Activated CD4-positive, alpha-beta T cell treated with anti-CD3 and anti-CD28 coated beads, Interleukin-2, Interleukin-6, amounts not matched to agents 100 ng/mL and 50 ng/mL, durations not matched to agents 16 hours and 8 hours (primary cell): ENCODE data around the gene ANKIB1.
A peak's percentile ranks its signal among the peaks of the same experiment; 100 is the strongest.

ENCODE experiments used
- DNase-seq: peaks from one replicate; pipeline ENCODE4 v3.0.0-alpha.2; 2020

ANKIB1 gene

DNA sequence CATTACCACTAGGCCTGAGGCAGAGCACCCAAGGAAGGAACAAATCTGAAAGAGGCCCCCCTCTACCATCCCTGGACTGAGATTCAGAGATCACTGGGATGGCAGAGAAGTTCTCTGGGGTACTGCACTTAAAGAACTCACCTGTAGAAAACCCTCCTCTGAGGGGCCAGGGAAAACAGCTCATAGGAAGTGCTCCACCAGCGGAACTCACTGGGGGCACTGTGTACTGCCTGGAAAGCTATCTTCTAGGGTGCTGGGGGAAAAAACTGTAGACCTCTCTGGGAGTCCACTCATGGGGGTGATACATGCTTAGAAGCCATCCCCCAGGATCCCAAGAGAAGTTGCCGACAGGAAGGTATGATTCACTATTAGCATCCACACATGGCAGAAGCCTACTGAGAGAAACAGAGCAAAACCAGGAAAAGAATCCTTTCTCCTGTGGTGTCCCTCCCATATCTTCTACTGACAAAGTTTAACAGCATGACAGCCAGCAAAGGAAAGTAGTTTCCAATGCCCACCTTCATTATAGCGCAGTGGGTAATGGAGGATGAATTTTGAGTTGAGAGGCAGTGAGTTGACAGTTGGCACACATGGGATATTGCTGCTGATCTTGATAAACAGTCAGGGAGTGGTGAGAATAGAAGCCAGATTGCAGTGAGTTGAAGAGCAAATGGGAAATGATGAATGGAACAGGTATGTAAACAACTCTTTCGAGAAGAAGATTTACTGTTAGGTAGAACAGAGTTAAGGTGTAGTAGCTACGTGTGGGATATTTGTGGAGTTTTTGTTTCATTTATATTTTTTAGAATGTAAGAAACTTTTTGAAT lies 20.9 kb downstream of the ANKIB1 start:
- no peak for DNase-seq

DNA sequence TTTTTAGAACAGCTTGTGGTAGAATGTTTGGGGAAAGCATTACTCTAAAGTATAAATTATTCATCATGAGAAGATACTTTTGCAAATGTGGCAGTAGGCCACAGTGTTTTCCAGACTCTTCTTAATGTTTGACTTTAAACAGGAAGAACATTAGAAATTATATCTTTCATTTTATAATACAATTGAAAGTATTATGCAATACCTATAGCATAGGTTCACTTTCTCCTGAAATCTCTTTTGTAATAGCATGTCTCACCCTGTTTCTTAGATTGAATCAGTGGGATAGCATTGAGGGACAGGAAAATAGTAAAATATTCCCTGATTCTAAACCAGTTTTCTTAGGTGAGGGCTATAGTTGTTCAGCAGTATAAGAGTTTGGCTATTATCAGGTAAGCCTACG lies 23.1 kb downstream of the ANKIB1 start:
- no peak for DNase-seq

DNA sequence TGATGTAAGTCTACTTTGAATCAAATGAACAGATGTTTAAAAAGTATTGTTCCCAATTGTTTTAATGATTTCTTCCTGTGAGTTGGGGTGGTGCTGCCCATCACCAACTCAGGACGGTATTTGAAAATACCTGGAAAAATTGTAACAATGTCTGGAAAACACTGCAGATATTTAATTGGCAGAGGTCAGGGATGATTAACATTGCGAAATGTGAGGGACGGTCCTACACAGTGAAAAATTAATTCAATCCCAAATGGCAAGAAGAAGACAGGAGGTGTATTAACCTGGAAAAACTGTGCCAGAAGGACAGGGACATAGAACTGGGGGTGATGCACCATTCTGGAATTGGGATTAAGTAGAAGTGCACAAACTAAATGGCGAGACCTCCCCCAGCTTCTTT lies 29.6 kb downstream of the ANKIB1 start:
- no peak for DNase-seq

DNA sequence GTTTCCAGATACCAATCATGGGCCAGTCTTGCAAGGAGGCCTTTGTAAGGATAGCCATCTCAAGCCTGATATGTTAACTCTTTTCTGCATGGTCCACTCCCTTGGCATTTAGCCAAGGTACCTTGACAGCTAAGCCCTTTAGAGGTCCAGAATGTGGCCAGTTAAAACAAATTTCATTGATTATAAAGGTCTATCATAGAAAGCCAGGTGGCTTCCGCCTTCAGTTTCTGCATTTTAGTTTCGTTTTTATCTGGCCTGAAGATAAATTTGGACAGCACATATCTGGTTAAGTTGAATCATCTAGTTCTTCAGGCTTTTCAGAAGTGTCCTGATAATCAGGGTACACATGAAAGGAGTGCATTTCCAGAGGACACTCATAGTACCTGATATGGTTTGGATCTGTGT lies 30.7 kb downstream of the ANKIB1 start:
- peak; percentile 3 for DNase-seq

DNA sequence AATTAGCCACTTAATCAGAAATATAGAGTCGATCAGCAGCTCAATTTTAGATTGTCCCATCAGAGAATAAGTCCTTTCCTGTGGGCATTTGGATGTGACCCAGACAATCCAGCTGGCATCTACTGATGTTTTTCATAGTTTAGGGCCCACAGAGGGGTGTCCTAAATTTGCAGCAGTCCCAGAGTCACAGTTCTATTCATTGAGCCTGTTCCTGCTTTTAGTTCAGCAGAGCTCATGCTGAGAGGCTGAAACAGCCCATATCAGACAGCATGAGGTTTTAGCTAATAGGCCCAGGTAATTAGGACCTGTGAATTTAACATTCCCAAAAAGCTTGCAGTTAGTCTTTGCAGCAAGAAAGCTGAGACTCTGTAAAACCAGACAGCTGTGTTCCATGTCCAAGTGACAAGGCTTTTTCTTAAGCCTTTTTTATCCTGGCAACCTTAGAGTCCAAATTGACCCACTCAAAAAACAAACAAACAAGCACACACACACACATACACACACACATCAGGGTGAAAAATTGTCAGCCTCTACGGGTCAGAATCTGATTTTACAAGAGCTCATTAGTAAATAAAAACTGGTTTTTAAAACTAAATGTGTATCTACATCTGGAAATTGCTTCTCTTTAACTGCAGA lies 33.7 kb downstream of the ANKIB1 start:
- no peak for DNase-seq

DNA sequence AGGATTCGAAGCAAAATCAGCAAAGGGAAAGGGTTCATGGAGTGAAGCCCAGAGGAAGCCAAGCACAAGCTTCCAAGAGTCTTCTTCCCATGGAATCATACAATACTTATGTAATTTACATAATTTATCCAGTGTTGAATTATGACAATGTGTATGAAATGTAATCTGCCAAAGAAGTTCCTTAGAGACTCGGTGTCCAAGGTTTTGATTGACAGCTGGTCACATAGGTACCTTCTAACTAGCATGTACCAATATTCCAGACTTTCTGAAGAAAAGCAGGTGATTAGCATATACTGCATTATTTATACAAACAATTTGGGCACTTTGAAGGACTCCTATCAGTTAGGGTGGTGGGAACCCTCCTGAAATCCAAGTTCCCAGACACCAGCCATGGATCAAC lies 35.3 kb downstream of the ANKIB1 start:
- no peak for DNase-seq

DNA sequence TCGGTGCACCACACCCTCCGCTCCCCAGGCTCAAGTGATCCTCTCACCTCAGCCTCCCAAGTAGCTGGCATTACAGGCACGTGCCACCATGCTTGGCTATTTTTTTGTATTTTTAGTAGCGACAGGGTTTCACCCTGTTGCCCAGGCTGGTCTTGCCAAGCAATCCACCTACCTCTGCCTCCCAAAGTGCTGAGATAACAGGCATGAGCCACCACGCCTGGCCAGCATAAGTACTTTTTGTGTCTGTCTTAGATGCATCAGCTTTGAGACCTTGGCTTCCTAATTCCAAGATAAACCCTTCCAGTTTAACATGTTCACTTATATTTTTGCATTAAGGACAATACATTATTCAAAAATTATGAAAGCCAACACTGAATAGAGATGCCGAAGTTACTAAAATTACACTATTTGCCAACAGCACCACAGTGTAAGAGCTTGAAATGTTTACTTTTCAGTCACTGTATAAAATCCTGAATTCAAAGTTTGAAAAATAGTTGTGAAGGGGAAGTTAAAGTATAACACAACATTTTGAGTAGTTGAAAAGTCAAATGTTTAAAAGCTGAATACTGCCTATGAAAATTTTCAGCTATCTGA lies 36.5 kb downstream of the ANKIB1 start:
- DNase-seq: no peak

DNA sequence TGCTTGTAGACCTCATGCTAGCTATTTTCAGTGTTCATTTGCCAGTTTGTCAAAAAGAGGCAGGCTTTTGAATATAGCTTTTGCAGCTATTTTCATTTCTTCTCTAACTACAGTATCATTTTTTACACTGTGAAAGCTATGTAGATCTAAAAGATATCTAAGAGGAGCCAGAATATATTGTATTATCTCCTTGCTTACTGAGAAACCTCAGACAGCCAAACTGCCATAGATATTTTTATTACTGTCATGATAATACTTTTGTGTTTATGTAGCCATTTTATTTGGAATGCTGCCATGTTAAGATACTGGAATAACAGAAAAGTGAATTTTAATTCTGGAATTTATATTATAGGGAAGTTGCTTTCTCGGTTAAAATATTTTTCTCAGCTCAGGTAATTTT lies 37.2 kb downstream of the ANKIB1 start:
- DNase-seq: no peak

DNA sequence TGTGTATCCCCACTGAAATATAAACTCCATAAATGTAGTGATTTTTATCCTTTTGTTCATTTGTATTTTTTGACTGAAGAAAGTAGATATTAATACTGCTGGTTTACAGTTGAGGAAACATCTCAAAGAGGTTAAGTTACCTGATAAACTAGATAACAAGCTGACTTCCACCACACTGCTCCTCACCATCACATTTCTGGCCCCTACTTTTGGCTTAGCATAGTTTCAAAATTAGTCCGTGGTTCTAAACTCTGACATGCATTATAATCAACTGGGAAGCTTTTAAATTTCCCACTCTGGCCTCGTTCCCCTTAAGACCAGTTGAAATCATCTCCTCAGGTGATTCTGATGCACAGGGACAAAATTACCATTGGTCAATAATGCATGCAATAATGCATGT lies 43.5 kb downstream of the ANKIB1 start:
- DNase-seq: no peak

DNA sequence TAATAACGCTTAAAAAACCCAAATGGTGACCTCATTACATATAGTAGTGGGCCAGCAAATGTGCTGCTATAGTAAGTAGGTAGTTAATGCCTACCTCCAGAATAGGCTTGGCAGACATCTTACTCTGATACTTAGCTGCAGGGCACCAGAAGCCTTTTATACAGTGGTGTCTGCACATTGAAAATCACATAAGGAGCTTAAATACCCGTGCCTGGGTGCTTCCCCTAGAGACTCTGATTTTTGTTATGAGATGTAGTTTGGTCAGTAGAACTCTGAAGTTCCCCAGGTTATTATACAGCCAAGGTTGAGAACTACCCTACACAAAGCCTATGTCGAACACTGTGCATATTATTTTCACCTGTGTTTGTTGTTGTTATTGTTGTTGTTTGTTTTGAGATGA lies 47.2 kb downstream of the ANKIB1 start:
- DNase-seq: no peak

DNA sequence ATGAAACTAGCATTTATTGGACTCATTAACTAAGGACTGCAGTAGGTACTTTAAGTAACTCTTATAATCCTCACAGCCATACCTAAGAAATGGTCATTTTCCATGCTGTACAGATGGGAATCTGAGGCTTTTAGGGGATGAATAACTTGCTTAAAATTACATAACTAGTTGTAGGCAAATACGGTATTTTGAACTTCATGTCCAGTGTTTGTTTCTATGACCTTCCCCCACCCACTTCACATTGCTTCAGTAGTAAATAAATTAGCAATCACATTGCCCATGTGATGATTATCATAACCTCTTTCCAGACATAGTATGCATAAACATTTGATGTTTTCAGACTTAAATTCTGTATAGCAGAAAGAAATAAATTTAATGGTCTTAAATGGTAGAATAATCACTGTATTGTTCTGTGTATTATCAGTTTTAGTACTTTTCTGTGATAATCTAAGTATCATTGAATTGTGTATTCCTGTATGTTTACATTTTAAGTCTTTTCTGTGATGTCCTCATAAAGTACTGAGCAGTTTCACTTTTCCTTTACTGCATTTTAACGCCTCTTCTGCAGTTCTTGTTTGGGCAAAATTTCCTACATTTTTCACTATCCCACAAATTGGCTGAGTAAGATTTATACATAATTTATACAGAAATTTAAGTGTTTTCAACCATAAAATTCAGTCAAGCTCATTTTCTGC lies 48.3 kb downstream of the ANKIB1 start:
- no peak for DNase-seq

DNA sequence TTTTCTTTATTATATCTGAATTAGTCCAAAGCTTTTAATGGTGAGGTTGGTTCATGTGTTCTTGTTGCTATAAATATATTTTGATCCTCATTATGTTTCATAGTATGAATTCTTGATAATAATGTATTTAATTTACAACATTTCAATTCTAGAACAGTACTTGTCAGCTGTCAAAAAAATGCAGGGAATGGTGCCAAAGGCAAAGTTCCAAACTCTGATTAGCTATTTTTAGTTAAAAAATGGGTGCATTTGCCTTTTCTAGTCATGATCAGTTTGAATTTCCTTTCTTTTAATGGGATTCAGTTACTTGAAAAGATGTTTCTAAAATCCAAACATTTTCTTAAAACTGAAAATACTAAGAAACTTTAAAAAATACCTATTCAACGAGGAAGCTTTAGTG lies 49.6 kb downstream of the ANKIB1 start:
- no peak for DNase-seq

DNA sequence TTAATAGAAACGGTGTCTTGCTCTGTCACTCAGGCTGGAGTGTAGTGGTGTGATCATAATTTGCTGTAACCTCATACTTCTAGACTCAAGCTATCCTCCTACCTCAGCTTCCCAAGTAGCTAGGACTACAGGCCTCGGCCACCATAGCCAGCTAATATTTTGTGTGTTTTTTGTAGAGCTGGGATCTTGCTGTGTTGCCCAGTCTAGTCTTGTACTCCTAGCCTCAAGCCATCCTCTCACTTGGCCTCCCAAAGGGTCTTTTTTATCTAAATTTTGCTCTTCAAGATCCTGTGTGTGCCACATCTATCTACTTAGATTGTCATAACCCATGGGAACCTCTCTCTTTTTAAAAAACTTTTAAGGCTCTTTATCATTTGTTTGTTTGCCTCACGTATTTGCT lies 50.5 kb downstream of the ANKIB1 start:
- no peak for DNase-seq

DNA sequence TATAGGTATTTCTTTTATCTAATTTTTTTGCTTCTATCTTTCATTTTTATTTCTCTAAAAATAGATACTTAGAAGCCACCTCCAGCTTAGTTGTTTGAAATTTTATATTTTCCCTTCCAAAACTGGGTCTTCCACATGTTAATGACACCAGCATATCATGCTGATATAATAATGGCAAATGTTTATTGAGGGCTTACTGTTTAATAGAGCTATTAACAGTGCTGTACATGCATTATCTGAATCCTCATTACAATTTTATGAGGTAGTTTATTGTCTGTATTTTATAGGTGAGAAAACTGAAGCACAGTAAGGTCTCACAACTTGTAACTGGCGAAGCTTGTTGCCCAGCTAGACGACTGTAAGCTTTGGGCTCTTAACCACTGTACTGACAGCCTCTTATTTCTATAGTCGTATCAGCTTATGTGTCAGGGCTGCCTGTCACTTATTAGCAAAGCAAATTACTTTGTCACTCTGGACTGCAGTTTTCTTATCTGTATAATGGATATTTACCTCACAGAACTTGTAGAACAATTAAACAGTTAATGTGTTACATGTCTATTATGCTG lies 51.2 kb downstream of the ANKIB1 start:
- no peak for DNase-seq

DNA sequence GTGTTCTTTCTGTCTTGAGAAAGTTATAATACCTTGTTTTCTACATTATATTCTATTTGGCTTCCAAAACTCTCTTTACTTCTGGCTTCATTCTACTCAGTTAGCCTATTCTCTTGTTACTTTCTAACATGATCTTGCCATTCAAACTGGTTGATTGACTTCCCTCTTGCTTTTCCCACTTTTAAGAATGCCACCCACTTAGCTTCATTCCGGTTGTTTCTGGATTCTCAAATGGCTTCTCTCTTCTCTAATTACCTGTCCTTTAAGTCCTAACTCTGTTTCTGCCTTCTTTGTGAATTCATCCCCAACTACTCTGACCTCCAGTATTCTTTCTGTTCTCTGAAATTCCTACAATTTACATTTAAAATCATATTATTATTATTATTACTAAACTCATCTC lies 52.0 kb downstream of the ANKIB1 start:
- DNase-seq: no peak

DNA sequence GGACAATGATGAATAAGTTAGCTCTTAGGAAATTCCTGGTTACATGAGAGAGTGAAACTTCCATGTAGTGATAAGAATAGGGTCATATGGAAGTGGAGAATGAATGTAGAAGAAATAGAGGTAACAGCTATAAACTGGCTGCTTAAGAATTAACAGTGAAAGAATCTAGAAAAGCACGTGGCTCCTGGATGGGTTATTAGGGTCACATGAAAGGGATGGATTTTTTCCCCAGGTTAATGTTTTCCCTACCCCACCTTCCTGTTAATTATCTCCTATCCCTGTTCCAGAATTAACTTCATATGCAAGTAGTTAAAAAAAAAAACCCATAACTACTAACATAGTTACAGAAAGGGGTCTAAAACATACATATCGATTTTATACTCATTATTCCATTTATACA lies 58.0 kb downstream of the ANKIB1 start:
- no peak for DNase-seq

DNA sequence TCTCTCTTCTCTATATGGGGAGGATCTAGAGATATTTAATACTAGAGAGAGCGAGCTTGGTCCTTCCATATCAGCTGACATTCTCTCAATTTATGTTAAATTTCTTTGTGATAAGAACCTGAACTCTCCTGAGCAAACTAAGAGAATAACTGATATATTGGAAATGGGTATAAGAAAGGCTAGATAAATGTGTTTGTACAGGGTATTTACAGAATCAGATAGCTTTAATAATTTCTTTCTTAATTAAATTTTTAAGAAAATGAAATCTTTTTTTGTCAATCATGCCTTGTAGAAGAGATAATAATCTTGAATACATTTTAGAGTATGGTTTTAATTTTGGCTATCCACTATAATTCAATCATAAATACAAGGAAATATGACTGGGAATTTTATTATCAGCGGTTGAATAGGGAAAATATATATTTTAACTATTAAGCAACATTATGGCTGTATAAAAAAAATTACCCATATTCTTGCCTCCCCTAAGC lies 58.7 kb downstream of the ANKIB1 start:
- DNase-seq: no peak

DNA sequence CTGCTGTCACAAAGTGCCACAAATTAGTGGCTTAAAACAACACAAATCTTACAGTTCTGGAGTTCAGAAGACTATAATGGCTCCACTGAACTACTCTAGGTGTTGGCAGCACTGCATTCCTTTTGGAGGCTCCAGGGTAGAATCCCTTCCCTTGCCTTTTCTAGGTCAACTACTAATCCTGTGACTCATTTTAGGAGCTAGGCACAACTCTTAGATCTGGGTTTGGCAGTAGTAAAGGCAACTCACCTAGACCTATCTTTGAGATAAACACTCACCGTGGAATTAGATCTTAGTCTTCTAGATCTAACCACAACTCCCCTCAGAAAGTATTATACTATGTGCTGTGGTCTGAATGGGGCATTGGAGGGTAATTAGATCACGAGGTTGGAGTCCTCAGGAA lies 60.4 kb downstream of the ANKIB1 start:
- DNase-seq: no peak

DNA sequence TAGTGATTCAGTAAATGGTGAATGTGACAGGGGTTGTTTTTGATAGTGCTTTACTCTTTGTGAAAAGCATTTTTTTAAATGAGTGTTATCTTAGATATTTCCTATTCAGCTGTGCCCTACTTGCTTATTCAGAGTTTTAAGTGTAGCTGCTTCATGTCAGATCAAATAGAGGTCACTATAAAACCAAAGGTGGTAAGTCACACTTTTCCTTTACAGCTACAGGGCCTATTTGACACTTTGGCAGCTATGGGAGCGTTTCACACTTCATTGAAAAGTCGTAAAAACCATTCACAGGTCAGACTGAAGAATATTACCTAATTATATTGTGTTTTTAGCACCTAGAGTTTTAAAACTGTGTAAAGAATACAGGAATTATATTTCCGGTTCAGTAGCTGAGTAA lies 67.3 kb downstream of the ANKIB1 start:
- DNase-seq: no peak

DNA sequence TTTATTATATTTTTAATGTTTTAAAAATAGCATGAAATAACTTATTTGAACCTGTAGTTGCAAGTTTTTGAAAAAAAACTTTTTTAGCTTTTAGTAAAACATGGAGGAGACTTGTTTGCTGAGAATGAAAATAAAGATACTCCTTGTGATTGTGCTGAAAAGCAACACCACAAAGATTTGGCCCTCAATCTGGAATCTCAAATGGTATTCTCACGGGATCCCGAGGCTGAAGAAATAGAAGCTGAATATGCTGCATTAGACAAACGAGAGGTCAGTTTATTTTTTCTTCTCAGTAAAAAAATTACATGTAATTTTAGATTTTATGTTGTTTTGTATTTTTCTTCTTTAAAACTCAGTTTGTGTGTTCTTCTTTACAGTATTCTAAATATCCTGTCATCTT lies 73.5 kb downstream of the ANKIB1 start:
- no peak for DNase-seq

DNA sequence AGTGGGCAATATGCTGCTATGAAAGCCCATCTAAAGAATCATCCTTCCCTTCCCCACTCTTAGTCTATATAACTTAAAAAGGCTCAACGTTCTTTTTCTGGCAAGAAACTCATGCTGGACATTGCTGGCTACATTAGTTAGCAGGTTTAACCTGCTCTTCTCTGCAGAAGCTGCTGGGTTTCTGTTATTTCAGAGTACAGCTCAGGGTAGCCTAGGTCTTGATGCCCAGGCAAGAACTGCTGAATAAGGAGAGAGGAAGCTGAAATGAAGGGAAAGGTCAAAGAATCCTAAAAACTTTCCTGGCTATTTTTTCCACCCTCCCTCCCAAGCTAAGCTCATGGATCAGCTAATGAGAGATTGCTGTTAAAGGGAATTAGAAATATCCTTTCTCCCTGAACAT lies 79.4 kb downstream of the ANKIB1 start:
- no peak for DNase-seq

DNA sequence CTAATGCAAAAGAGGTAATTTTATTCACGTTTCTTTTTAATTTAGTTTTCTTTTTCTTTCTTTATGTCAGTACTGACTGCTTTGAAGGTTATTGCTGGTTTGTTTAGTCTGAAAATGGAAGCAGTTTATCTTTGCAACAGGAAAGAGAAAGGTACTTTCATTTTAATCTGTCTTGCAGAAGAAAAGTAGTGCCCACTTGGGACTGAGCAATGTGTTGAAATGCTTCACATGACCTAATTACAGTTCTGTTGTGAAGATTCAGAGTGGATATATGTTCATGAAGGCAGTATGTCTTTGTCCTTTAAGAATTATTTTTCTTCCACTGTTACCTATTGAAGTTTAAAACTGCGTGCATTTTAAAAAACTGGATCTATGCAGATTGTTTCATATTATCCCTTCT lies 80.1 kb downstream of the ANKIB1 start:
- DNase-seq: no peak

DNA sequence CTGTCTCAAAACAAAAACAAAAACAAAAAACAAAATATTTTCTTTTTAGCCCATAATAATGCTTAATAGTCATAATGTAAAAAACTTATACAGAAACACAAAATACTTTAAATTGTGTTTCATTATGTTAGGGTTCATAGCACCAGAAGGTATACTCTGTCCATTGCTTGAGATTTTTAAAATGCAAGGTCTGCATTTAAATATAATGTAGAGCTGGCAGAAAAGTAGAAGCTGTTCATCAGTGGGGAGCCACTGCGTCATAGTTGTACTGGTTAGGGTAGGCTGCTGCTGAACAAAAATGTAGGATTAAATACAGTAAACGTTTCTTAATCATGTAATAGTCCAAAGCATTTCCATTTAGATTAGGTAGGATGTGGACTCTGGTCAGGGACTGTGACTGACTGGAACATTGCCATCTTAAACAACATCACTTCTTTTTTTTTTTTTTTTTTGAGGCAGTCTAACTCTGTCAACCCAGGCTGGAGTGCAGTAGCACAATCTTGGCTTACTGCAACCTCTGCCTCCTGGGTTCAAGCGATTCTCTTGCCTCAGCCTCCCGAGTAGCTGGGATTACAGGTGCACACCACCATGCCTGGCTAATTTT lies 85.2 kb downstream of the ANKIB1 start:
- DNase-seq: no peak
